HG02763 (cell line): Measurements from ENCODE around the gene ERCC8.

Experiments used
- ATAC-seq: cut with Tn5 transposase; IDR thresholded peaks from one replicate; pipeline ENCODE4 v1.9.1; 2021; ENCODE audit warnings: mild to moderate bottlenecking, moderate library complexity; ENCODE audit not compliant: unreplicated experiment

The ERCC8 gene

GRCh38 chr5:60842871-60843385 is 101.9 kb downstream of the ERCC8 start:
- no peak for ATAC-seq

GRCh38 chr5:60841361-60841760 is 103.5 kb downstream of the ERCC8 start:
- ATAC-seq: no peak

- ATAC-seq: no peak
Measured at GRCh38 chr5:60836131-60836530, 108.7 kb downstream of the ERCC8 start.

- no peak for ATAC-seq
Measured at GRCh38 chr5:60835554-60835953, 109.3 kb downstream of the ERCC8 start.

- no peak for ATAC-seq
Measured at GRCh38 chr5:60833520-60833919, 111.3 kb downstream of the ERCC8 start.

GRCh38 chr5:60830581-60831127 is 114.2 kb downstream of the ERCC8 start:
- no peak for ATAC-seq

- no peak for ATAC-seq
Measured at GRCh38 chr5:60829490-60830266, 115.2 kb downstream of the ERCC8 start.

GRCh38 chr5:60827201-60827600 is 117.7 kb downstream of the ERCC8 start:
- ATAC-seq: no peak

- ATAC-seq: peak; percentile 79
Measured at GRCh38 chr5:60826653-60827052, 118.2 kb downstream of the ERCC8 start.
